C4-2B (cell line): ENCODE measurements around the gene BIRC3.

Experiments
- H3K27ac ChIP-seq: fragments of 450-650 bp; 2 replicates; pipeline ENCODE4 v1.5.1; 2017
- ZFX ChIP-seq: fragments of 450-650 bp; IDR thresholded peaks from 2 replicates; pipeline ENCODE4 v1.6.1; 2017
- TF ChIP-seq, protein P1 (sequence below): fragments of 450-650 bp; conservative IDR thresholded peaks from 2 replicates; pipeline ENCODE4 v1.5.1; 2017; ENCODE audit warnings: mild to moderate bottlenecking

BIRC3 gene

GRCh38 chr11:102274628-102275027, 42.7 kb upstream of the BIRC3 start:
- TF ChIP-seq, protein P1, sequence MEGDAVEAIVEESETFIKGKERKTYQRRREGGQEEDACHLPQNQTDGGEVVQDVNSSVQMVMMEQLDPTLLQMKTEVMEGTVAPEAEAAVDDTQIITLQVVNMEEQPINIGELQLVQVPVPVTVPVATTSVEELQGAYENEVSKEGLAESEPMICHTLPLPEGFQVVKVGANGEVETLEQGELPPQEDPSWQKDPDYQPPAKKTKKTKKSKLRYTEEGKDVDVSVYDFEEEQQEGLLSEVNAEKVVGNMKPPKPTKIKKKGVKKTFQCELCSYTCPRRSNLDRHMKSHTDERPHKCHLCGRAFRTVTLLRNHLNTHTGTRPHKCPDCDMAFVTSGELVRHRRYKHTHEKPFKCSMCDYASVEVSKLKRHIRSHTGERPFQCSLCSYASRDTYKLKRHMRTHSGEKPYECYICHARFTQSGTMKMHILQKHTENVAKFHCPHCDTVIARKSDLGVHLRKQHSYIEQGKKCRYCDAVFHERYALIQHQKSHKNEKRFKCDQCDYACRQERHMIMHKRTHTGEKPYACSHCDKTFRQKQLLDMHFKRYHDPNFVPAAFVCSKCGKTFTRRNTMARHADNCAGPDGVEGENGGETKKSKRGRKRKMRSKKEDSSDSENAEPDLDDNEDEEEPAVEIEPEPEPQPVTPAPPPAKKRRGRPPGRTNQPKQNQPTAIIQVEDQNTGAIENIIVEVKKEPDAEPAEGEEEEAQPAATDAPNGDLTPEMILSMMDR: no peak
- TF ChIP-seq ZFX: no peak

DNA sequence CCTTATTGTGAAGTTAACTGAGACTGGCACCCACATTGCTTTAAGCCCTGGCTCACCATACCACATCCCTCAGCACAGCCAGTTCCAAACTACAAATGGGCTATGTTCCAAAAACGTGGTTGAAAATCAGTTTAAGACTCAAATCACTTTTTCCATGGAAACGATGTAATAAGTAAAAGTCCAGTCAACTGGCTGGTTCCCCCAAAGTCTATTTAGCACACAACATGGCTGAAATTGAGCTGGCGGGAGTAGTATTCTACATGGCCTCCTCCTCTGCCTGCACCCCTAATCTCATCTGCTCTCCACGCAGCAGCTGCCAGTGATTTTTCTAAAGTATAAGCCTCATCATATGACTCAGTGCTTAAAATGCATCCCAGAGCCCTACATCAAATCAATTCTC, 40.9 kb upstream of the BIRC3 start:
- no peak for TF ChIP-seq ZFX
- TF ChIP-seq, protein P1: no peak
- H3K27ac ChIP-seq: no peak overlapping the region

More at GRCh38 chr11:102274628-102275027, 42.7 kb upstream of the BIRC3 start:
- H3K27ac ChIP-seq: no peak overlapping the region

GRCh38 chr11:102276783-102277182, 40.5 kb upstream of the BIRC3 start:
- no peak for TF ChIP-seq ZFX
- TF ChIP-seq, protein P1: no peak
- no peak overlapping the region for H3K27ac ChIP-seq

GRCh38 chr11:102279641-102280170, 37.6 kb upstream of the BIRC3 start:
- no peak overlapping the region for H3K27ac ChIP-seq
- TF ChIP-seq ZFX: no peak
- TF ChIP-seq, protein P1: peak; percentile 68

GRCh38 chr11:102280245-102280833, 36.9 kb upstream of the BIRC3 start:
- peak overlapping the region; percentile 19; the same call in 1 of the 2 replicates for H3K27ac ChIP-seq
- no peak for TF ChIP-seq ZFX
- TF ChIP-seq, protein P1: no peak

GRCh38 chr11:102283116-102283485, 34.2 kb upstream of the BIRC3 start:
- no peak for TF ChIP-seq ZFX
- TF ChIP-seq, protein P1: no peak
- no peak overlapping the region for H3K27ac ChIP-seq

- H3K27ac ChIP-seq: no peak overlapping the region
- TF ChIP-seq ZFX: no peak
- TF ChIP-seq, protein P1: no peak
Observed at GRCh38 chr11:102284008-102284407, 33.3 kb upstream of the BIRC3 start.
